Progenitor cell of endocrine pancreas (in vitro differentiated cells): ENCODE measurements around the gene ARHGAP15. TPM values are rescaled to one million over a fixed set of nuclear protein-coding genes. Genes with fewer than 3 reads are reported as not detected.

Experiments
- DNase-seq: peaks from one replicate; pipeline ENCODE4 v3.0.0; 2021; ENCODE audit warnings: low spot score; ENCODE audit not compliant: unreplicated experiment
- H3K27ac Mint-ChIP-seq: 2 replicates; pipeline ENCODE4 v1.8.0; 2021; ENCODE audit warnings: mild to moderate bottlenecking, moderate library complexity, mixed read lengths
- H3K27me3 Mint-ChIP-seq: 2 replicates; pipeline ENCODE4 v1.8.0; 2021; ENCODE audit warnings: mixed read lengths
- H3K36me3 Mint-ChIP-seq: 2 replicates; pipeline ENCODE4 v1.8.0; 2022; ENCODE audit warnings: mixed read lengths; ENCODE audit not compliant: insufficient read depth
- H3K4me1 Mint-ChIP-seq: 2 replicates; pipeline ENCODE4 v1.8.0; 2021; ENCODE audit warnings: low read depth, mixed read lengths
- H3K4me3 Mint-ChIP-seq: 2 replicates; pipeline ENCODE4 v1.8.0; 2021; ENCODE audit warnings: low read depth, mild to moderate bottlenecking, moderate library complexity, mixed read lengths
- H3K9me3 Mint-ChIP-seq: 2 replicates; pipeline ENCODE4 v1.8.0; 2021; ENCODE audit warnings: low read depth, mixed read lengths
- total RNA-seq: library from RNA; stranded (reverse); gene quantifications from 2 replicates; pipeline ENCODE4 v1.2.1, GENCODE V29; 2021
- TF ChIP-seq, protein P1 (sequence below): fragments of 200-600 bp; sonication (generic); IDR thresholded peaks from one replicate; pipeline ENCODE4 v1.5.0; 2021; ENCODE audit warnings: antibody characterized with exemption, mild to moderate bottlenecking; ENCODE audit not compliant: unreplicated experiment

Gene ARHGAP15
- total RNA-seq, 1 donor from 2014 or later = not detected

DNA sequence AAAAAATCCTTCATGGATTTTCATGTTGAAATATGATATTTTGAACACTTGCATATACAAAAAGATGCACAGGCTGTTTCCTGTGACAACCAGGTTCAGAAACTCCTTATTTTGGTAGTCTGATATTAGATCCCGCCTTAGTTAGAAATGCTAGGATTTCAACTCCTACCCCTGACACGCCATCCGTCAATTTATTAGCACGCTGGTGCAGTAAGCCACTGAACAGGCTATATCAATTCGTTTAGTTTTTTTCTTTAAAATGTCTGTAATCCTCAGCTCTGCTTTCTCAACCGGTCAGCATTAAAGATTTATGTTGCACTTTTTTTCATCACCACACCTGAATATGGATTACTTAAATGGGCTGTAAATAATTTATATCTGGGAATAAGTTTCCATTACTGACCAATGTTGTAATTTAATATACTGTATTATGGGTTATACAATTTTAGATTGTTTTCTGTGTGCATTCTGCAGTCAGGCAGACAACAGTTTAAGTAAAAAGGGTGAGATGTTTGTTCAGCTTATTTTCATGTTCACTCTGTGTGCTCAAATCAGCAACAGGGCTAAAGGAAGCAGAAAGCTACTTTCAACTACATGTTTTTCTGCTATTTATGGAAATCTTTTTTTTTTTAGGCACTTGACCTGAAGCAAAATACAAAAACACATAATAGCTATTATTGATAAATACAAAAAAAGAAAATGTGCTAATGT, 227.7 kb downstream of the ARHGAP15 start:
- Mint-ChIP-seq H3K36me3 (no peaks in the 10 kb centered on the region), H3K27me3 (no peaks in the 10 kb centered on the region), H3K27ac (no peak overlapping the region), H3K4me1 (no peaks in the 10 kb centered on the region), H3K4me3 (no peak overlapping the region), H3K9me3 (no peaks in the 10 kb centered on the region)
- no peak for DNase-seq
- TF ChIP-seq, protein P1, sequence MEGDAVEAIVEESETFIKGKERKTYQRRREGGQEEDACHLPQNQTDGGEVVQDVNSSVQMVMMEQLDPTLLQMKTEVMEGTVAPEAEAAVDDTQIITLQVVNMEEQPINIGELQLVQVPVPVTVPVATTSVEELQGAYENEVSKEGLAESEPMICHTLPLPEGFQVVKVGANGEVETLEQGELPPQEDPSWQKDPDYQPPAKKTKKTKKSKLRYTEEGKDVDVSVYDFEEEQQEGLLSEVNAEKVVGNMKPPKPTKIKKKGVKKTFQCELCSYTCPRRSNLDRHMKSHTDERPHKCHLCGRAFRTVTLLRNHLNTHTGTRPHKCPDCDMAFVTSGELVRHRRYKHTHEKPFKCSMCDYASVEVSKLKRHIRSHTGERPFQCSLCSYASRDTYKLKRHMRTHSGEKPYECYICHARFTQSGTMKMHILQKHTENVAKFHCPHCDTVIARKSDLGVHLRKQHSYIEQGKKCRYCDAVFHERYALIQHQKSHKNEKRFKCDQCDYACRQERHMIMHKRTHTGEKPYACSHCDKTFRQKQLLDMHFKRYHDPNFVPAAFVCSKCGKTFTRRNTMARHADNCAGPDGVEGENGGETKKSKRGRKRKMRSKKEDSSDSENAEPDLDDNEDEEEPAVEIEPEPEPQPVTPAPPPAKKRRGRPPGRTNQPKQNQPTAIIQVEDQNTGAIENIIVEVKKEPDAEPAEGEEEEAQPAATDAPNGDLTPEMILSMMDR = no peak

DNA sequence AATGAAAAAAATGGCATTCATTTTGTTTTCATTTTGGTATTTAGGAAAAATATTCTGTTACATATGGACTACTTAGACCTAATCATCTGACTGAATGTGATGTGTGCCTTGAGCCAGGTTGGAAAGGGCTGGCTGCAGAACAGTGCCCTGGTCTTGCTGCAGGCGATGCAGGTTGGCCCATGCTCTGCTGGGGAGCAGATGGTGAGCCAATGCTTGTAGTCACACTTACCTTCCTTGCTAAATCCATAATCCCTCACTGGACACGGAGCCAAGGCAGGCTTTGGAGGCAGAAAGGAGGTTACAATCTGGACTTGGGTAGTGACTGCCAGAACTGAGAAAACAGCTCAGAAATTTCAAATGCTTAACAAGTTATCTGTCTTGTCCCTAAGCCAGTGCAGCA, 228.7 kb downstream of the ARHGAP15 start:
- no peaks in the 10 kb centered on the region for H3K9me3 Mint-ChIP-seq
- no peak overlapping the region for H3K4me3 Mint-ChIP-seq
- TF ChIP-seq, protein P1 = no peak
- no peak for DNase-seq
- H3K36me3 Mint-ChIP-seq = no peaks in the 10 kb centered on the region
- H3K27me3 Mint-ChIP-seq = no peaks in the 10 kb centered on the region
- H3K4me1 Mint-ChIP-seq = no peaks in the 10 kb centered on the region
- no peak overlapping the region for H3K27ac Mint-ChIP-seq

DNA sequence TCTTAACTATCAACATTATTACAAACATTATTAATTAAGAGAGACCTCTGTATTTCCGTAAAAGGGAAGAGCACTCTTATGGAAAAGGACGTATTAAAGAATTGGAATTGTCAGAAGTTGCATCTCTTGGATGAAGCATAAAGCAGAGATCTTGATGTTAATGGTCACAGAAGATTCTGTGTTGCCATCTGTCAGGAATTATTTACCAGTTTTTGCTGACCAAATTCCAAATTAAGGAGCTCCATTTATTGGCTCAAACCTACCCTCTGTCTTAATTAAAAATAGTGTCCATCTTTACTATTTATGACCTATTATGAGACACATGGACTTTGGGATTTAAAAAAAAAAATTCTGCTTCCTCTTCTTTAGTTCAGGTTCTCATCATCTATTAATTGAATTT, 232.1 kb downstream of the ARHGAP15 start:
- DNase-seq = no peak
- TF ChIP-seq, protein P1 = no peak
- Mint-ChIP-seq H3K9me3 (no peaks in the 10 kb centered on the region), H3K27me3 (no peaks in the 10 kb centered on the region), H3K4me3 (no peak overlapping the region), H3K27ac (no peak overlapping the region), H3K4me1 (no peaks in the 10 kb centered on the region), H3K36me3 (no peaks in the 10 kb centered on the region)

DNA sequence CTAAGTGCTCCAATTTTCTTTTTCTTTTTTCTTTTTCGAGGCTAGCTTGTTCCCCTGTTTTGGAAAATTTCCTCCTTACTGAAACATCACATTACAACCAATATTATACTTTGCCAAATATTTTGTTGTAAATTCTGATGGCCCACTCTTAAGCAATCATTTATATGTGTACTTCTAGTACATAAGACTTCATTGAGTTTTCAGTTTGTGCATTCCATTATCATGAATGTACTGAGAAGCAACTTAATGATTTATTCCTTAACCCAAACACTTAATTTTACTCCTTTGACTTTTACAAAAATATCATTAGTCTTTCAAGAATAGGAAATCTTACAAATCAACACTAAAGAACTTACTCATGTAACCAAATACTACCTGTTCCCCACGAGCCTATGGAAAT, 242.4 kb downstream of the ARHGAP15 start:
- Mint-ChIP-seq H3K4me3 (no peak overlapping the region), H3K4me1 (no peaks in the 10 kb centered on the region), H3K9me3 (no peaks in the 10 kb centered on the region), H3K36me3 (no peaks in the 10 kb centered on the region), H3K27ac (no peak overlapping the region), H3K27me3 (peaks cover 2% of the 10 kb centered on the region)
- DNase-seq = no peak
- TF ChIP-seq, protein P1 = no peak

DNA sequence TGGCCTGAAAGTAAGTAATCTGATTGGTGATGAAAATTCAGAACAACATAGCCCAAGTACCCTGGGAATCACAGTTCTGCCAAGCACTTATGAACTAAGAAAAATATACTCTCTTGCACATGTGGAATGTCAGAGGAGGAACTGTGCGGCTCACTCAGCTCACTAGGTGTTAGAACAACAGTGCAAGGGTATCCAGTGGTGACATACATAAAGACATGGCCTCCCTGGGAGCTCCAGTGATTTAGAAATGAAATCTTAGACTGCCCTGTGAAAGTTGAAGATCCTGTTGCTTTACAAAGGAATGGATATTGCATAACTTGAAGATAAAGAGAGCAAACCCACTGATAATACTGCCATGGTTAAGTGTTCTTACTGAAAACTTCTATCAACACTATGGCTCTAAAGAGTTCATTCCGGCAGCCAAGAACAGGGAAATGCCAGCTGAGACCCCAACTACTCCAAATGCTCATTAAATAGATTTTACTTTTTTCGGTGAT, 246.2 kb downstream of the ARHGAP15 start:
- TF ChIP-seq, protein P1 = no peak
- peak overlapping the region; percentile 34 for H3K27ac Mint-ChIP-seq

More for the DNA sequence above, 246.2 kb downstream of the ARHGAP15 start:
- Mint-ChIP-seq H3K4me1 (no peaks in the 10 kb centered on the region), H3K9me3 (no peaks in the 10 kb centered on the region), H3K36me3 (no peaks in the 10 kb centered on the region), H3K27me3 (no peaks in the 10 kb centered on the region), H3K4me3 (no peak overlapping the region)
- DNase-seq = no peak
